C1 segment of cervical spinal cord (tissue), 14 donors: ENCODE results near the gene CSK.

Source experiments
- DNase-seq, 14 donors: peaks; one replicate each; lab custom pipeline; 2025; lab: John Stamatoyannopoulos, UW

Gene CSK

DNA sequence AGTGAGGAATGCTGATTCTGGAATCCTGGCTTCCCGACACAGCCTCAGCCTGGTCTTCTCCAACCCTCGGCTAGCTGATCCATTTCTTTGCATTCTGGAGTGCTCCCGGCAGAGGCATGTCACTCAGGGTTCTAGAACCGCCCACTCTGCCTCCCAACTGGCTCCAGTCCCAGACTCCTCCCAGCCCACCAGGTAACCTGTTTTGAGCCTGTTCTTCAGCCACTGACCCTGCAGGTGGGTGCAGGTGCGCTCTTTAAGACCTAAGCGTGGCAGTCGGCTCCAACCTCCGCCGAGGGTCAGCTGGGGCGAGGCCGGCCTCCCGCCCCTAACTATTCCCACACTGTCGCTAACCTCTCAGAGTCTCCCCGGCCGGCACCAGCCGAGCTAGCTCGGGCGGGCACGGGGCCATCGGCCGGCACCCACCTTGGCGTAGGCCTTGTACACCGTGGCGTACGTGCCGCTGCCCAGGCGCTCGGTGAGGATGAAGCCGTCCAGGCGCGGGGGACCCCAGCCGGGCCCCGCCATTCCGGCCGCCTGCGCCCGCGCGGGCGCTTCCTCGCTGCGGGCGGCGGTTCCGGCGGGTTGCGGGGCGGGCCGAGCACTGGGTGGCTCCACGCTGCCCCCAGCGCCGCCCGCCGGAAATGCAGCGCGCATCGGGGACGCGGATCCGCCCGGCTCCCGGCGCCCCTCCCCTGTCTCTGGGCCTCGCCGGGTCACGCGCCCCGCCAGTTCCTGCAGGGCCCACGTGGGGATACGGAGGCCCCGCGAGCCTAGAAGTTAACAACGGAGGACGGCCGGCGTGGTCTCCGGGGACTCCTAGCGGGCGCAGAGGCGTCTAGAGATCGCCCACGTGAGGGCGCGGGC, 60.9 kb downstream of the CSK start, which contains the start of gene ULK3:
Gene ULK3, minus strand, starts transcription at position 576 of the 864 bp plus-strand sequence. Its CDS starts 51 bp downstream, at position 525.
- peak; percentile 40 to 94 (median 84) for DNase-seq

DNA sequence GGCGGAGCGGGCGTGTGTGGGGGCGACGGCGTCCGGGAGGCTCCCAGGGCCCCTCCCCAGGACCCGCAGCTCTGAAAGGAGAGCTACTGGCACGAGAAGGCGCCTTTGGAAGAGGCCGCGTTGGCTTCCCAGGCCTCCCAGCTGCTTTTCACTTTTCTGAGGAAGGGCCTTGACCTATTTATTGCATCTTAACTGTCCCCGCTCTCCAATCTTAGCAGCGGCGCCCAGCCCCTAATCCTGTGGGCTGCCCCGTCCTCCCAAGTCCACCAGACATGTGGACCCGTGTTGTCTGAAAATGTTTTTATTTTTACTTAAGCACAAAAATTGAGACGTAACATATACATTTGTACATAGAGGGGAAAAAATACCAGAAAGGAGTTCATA, 61.6 kb downstream of the CSK start:
- DNase-seq, result no peak

DNA sequence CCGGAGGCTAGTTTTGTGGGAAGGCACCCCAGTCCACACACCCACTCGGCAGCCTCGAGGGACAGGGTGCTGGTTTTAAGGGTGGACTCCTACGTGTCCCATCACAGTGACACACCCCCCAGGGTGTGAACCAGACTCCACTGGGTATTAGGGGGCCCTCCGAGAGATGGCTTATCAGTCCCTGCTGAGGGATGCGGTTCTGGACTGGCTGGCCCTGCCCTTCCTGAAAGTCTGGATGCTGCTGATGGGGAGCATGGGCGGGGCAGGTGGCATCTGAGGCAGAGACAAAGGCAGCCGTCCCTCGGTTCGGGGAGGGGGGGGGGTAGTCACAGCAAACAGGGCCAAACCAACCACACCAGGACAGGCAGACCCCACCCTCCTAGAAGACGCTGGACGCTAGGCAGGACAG, 62.0 kb downstream of the CSK start:
- no peak for DNase-seq

DNA sequence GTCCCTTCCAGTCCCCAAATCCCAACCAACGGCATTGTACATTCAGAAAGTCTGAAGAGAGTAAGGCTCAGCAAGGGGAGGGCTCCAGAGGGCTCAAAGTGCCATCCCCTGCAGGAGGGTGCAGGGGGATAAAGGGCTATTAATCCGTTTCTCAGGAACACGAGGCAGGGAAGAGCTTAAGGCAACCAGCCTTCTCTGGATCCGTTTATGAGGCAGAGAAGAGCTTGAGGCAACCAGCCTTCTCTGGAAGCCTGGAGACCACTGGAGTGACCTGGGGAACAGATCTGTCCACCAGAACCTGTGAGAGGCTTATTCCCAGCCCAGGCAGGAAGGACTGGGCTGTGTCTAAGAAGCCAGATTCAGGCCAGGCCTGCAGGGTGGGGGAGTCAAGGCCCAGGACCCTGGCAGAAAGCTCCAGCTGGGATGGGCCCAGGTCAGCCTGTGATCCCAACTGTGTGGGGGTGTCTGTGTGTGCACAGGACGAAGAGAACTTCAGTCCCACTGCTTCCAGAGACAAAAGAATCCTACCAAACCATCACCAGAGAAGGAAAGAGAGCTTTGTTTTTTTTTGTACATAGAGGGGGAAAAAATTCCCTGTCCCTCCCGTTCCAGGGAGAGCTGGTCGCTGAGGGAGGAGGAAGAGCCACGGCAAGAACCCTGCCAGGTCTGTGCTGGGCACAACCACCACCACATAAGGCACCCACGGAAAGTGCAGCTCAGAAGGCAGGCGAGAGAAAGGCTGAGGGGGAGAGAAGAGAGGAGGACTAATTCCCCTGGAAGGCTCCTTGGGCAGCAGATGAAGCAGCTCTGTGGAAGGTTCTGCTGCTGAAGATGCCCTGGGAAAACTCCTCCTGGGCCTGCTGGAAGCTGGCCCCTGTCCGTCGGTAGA, 62.7 kb downstream of the CSK start:
- DNase-seq, result no peak

DNA sequence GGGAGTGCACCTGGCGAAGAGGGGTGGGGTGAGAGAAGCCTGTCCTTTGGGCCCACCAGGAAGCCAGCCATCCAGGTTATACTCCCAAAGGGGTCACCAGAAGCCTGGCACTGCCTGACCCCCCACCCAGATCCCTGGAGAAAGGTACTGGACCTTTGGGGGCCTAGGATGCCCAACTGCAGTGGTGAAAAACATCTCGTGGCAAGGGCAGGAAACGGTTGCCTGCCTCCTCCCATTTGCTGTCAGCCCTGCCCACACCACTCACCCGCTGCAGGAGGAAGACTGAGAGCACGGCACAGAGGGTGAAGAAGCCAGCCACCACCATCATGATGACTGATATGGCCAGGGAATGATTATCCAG, 63.3 kb downstream of the CSK start:
- DNase-seq, result no peak

DNA sequence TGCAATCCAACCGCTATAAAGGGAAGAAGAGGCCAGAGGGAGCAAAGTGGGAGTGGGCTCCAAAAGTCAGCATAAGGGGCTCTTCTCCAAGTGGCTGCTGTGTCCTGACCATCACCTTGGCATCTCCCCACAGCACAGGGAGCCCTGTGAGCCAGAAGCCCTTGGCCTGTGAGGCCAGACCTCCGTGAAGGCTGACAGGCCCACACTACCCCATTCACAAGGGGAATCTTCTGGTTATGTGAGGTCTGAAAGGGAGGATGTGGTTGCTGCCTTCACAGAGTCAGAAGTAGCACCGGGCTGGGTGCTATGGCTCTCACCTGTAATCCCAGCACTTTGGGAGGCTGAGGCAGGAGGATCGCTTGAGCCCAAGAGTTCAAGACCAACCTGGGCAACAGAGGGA, 63.7 kb downstream of the CSK start:
- DNase-seq, result no peak

DNA sequence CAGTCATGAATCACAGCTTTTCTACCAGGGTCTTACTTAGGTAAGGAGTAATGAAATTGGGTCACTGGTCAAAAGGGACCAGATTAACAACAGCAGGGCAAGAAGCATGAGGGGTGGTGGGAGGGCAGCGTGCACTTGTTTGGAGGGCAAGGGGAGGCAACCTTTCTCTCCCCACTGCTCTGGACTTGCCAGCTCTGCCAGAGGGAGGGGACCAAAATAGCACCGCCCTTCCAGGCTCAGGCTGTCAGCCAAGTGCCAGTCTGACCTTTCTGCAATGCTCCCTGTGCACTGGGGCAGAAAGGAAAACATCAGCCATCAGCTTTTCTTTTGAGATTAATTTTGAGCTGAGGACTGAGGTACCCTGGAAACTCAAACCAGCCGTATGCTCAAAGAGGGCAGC, 65.6 kb downstream of the CSK start:
- DNase-seq, result peak in 3 of 14 donors; percentile 15 to 42 (median 39)

DNA sequence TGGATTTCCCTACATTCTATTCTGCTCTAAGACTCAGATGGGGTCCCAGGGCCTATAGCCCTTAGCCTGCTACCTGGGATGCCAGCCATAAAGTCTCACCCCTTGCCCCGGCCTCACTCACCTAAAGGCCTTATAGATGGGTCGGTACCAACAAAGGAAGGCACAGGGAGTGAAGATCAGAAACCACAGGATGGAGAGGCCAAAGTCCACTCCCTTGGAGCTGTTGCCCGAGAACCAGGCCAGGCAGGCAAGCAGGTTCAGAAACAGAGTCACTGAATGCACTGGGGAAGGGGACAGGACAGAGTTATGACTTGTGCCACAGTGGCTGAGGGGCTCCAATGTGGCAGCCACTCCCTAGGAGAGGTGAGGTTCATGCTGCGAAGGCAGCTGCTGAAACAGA, 68.5 kb downstream of the CSK start:
- DNase-seq, result no peak

DNA sequence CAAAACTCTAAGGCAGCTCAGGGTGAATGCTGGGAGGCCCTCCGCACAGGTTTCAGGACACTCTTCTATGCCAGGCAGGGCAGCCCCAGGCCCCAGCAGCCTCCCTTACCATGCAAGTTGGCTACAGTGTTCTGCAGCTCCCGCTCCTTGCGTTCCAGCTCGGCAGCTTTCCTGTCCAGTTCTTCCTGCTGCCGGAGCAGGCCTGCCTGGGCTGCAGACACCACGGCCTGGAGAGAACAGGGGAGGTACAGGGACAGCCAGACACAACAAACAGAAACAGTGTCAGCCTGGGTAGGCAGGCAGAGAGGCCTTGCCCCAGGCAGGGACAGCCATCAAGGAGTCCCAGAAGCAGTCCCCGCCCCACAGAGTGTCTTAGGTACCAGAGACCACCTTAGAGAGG, 70.1 kb downstream of the CSK start:
- DNase-seq, result no peak
